Upper lobe of right lung (tissue), 1 donor: Measurements from ENCODE around the gene GYPC. TPM values are rescaled to one million over a fixed set of nuclear protein-coding genes. Genes with fewer than 3 reads are reported as not detected.

Experiments used
- ATAC-seq: fragments of 200-7000 bp; cut with Tn5 transposase; one replicate; pipeline ENCODE4 v1.9.1; 2020; ENCODE audit warnings: mild to moderate bottlenecking, moderate library complexity
- DNase-seq: peaks from one replicate; pipeline ENCODE4 v3.0.0-alpha.2; 2020
- H3K27ac ChIP-seq: fragments of 200-600 bp; one replicate; pipeline ENCODE4 v1.8.0; 2022
- H3K27me3 ChIP-seq: fragments of 200-600 bp; one replicate; pipeline ENCODE4 v1.8.0; 2022; ENCODE audit warnings: mild to moderate bottlenecking
- H3K36me3 ChIP-seq: fragments of 200-600 bp; one replicate; pipeline ENCODE4 v1.8.0; 2022
- H3K4me1 ChIP-seq: fragments of 200-600 bp; one replicate; pipeline ENCODE4 v1.8.0; 2022
- H3K4me3 ChIP-seq: fragments of 200-600 bp; one replicate; pipeline ENCODE4 v1.8.0; 2022; ENCODE audit warnings: mild to moderate bottlenecking
- H3K9me3 ChIP-seq: fragments of 200-600 bp; one replicate; pipeline ENCODE4 v1.8.0; 2022
- intact Hi-C: fragments of 100-400 bp; cut with DNase I; formaldehyde crosslinking; loops from one replicate; pipeline ENCODE4 v1.11.0; 2022
- total RNA-seq: library from RNA; stranded (reverse); fragmentation: NEBNext Ultra II Directional; extraction: Animal tissue kit (Norgen Biotek cat#: 25700); gene quantifications from one replicate; pipeline ENCODE4 v1.2.1, GENCODE V29; 2021
- TF ChIP-seq, protein P1 (sequence below): fragments of 200-600 bp; IDR thresholded peaks from one replicate; pipeline ENCODE4 v1.8.0; 2022; ENCODE audit warnings: antibody characterized with exemption
- donor health status: DM: no; HTN: yes; CAD: no; lungs with severe emphysema.

Gene GYPC
- total RNA-seq, 1 donor from 2014 or later: 76.7 TPM

- intact Hi-C loops: no loop called here
- Histone ChIP-seq H3K27ac (no peak overlapping the region), H3K4me1 (peaks cover 12% of the 10 kb centered on the region), H3K36me3 (no peaks in the 10 kb centered on the region), H3K4me3 (no peak overlapping the region), H3K27me3 (no peaks in the 10 kb centered on the region), H3K9me3 (peaks cover 5% of the 10 kb centered on the region)
- TF ChIP-seq, protein P1, sequence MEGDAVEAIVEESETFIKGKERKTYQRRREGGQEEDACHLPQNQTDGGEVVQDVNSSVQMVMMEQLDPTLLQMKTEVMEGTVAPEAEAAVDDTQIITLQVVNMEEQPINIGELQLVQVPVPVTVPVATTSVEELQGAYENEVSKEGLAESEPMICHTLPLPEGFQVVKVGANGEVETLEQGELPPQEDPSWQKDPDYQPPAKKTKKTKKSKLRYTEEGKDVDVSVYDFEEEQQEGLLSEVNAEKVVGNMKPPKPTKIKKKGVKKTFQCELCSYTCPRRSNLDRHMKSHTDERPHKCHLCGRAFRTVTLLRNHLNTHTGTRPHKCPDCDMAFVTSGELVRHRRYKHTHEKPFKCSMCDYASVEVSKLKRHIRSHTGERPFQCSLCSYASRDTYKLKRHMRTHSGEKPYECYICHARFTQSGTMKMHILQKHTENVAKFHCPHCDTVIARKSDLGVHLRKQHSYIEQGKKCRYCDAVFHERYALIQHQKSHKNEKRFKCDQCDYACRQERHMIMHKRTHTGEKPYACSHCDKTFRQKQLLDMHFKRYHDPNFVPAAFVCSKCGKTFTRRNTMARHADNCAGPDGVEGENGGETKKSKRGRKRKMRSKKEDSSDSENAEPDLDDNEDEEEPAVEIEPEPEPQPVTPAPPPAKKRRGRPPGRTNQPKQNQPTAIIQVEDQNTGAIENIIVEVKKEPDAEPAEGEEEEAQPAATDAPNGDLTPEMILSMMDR: no peak
- ATAC-seq (no peak), DNase-seq (no peak)
Measured at GRCh38 chr2:126674075-126674744, 18.3 kb downstream of the GYPC start.

GRCh38 chr2:126675637-126676036 lies 19.7 kb downstream of the GYPC start:
- TF ChIP-seq, protein P1: no peak
- Histone ChIP-seq H3K4me3 (no peak overlapping the region), H3K27me3 (no peaks in the 10 kb centered on the region), H3K4me1 (no peaks in the 10 kb centered on the region), H3K9me3 (peaks cover 5% of the 10 kb centered on the region), H3K36me3 (no peaks in the 10 kb centered on the region), H3K27ac (no peak overlapping the region)
- DNase-seq (no peak), ATAC-seq (no peak)
- intact Hi-C loops: no loop called here

- Histone ChIP-seq H3K27me3 (no peaks in the 10 kb centered on the region), H3K4me3 (no peak overlapping the region), H3K36me3 (no peaks in the 10 kb centered on the region), H3K27ac (no peak overlapping the region), H3K4me1 (no peaks in the 10 kb centered on the region), H3K9me3 (peaks cover 5% of the 10 kb centered on the region)
- DNase-seq (no peak), ATAC-seq (no peak)
- intact Hi-C loops: no loop called here
- TF ChIP-seq, protein P1: no peak
Measured at GRCh38 chr2:126676221-126677175, 20.5 kb downstream of the GYPC start.

- no peak for DNase-seq
- H3K27ac ChIP-seq: no peak overlapping the region
- TF ChIP-seq, protein P1: no peak
- H3K36me3 ChIP-seq: no peaks in the 10 kb centered on the region
- ATAC-seq: no peak
- H3K4me3 ChIP-seq: no peak overlapping the region
- H3K9me3 ChIP-seq: peaks cover 5% of the 10 kb centered on the region
- peaks cover 3% of the 10 kb centered on the region for H3K4me1 ChIP-seq
- intact Hi-C loops: no loop called here
- H3K27me3 ChIP-seq: no peaks in the 10 kb centered on the region
Measured at GRCh38 chr2:126677176-126677538, 21.2 kb downstream of the GYPC start.

GRCh38 chr2:126678269-126679065 lies 22.5 kb downstream of the GYPC start:
- Histone ChIP-seq H3K27me3 (no peaks in the 10 kb centered on the region), H3K4me3 (no peak overlapping the region), H3K4me1 (peaks cover 5% of the 10 kb centered on the region), H3K27ac (no peak overlapping the region), H3K9me3 (peaks cover 5% of the 10 kb centered on the region), H3K36me3 (no peaks in the 10 kb centered on the region)
- TF ChIP-seq, protein P1: no peak
- intact Hi-C loops: no loop called here
- ATAC-seq (no peak), DNase-seq (no peak)
